Hepatocyte (in vitro differentiated cells): Measurements from ENCODE around the gene ELL2. TPM values are rescaled to one million over a fixed set of nuclear protein-coding genes. Genes with fewer than 3 reads are reported as not detected.
"Not testable (repeated sequence)": the region's sequence is repeated elsewhere in the genome, so short reads cannot be mapped to it uniquely, and the experiment has no call there.

ENCODE experiments used
- DNase-seq: peaks from one replicate; pipeline ENCODE4 v3.0.0-alpha.2; 2016; ENCODE audit warnings: low spot score
- H2AFZ ChIP-seq: fragments of 200-600 bp; sonication (generic); 2 replicates; pipeline ENCODE4 v1.6.0; 2016; ENCODE audit warnings: antibody characterized with exemption, mild to moderate bottlenecking
- H3K27ac ChIP-seq: fragments of 200-600 bp; sonication (generic); 2 replicates; pipeline ENCODE4 v1.5.1; 2016; ENCODE audit warnings: mild to moderate bottlenecking
- H3K27me3 ChIP-seq: fragments of 200-600 bp; sonication (generic); 2 replicates; pipeline ENCODE4 v1.6.1; 2016
- H3K36me3 ChIP-seq: fragments of 200-600 bp; sonication (generic); replicated peaks from 2 replicates; pipeline ENCODE4 v1.5.1; 2016; ENCODE audit warnings: low read depth; ENCODE audit not compliant: insufficient read depth
- H3K4me1 ChIP-seq: fragments of 200-600 bp; sonication (generic); 2 replicates; pipeline ENCODE4 v1.5.1; 2016; ENCODE audit warnings: mild to moderate bottlenecking, moderate library complexity; ENCODE audit not compliant: insufficient read depth
- H3K4me2 ChIP-seq: fragments of 200-600 bp; sonication (generic); 2 replicates; pipeline ENCODE4 v1.6.0; 2016
- H3K4me3 ChIP-seq: fragments of 200-600 bp; sonication (generic); 2 replicates; pipeline ENCODE4 v1.5.1; 2016; ENCODE audit warnings: mild to moderate bottlenecking
- H3K79me2 ChIP-seq: fragments of 200-600 bp; sonication (generic); 2 replicates; pipeline ENCODE4 v1.6.0; 2017; ENCODE audit warnings: mild to moderate bottlenecking
- H3K9me2 ChIP-seq: fragments of 200-600 bp; sonication (generic); replicated peaks from 2 replicates; pipeline ENCODE4 v1.6.0; 2017; ENCODE audit warnings: mild to moderate bottlenecking; ENCODE audit not compliant: insufficient read depth
- H3K9me3 ChIP-seq: fragments of 200-600 bp; sonication (generic); 2 replicates; pipeline ENCODE4 v1.5.1; 2016; ENCODE audit warnings: low read depth, mild to moderate bottlenecking
- H4K20me1 ChIP-seq: fragments of 200-600 bp; sonication (generic); 2 replicates; pipeline ENCODE4 v1.6.0; 2016; ENCODE audit warnings: mild to moderate bottlenecking; ENCODE audit not compliant: insufficient read depth, poor library complexity, severe bottlenecking
- EZH2 ChIP-seq: fragments of 200-600 bp; sonication (generic); IDR thresholded peaks from 2 replicates; pipeline ENCODE4 v1.6.1; 2016; ENCODE audit warnings: antibody characterized with exemption, mild to moderate bottlenecking, borderline replicate concordance
- EZH2phosphoT487 ChIP-seq: fragments of 200-600 bp; sonication (generic); IDR thresholded peaks from one replicate; pipeline ENCODE4 v1.6.1; 2018; ENCODE audit warnings: antibody characterized with exemption, mild to moderate bottlenecking, low read depth, moderate library complexity; ENCODE audit not compliant: unreplicated experiment, severe bottlenecking
- WGBS: methylation state at CpG from one replicate; pipeline ENCODE4 v1.1.6; 2016; ENCODE audit warnings: low lambda C conversion rate; ENCODE audit errors: missing lambda C conversion rate; 5-methylcytosine and 5-hydroxymethylcytosine counted together
- polyA plus RNA-seq: library from polyadenylated mRNA; unstranded; fragments of >200 nt; fragmentation: Nextera tagmentation; extraction: Ambion mirVana; gene quantifications from 2 replicates; pipeline ENCODE4 v1.2.1, GENCODE V29; 2016
- total RNA-seq: library from RNA; depleted of rRNA; stranded (reverse); fragments of >200 nt; gene quantifications from 2 replicates; pipeline ENCODE4 v1.2.3, GENCODE V29; 2014
- TF ChIP-seq, protein P1 (sequence below): fragments of 200-600 bp; sonication (generic); IDR thresholded peaks from 2 replicates; pipeline ENCODE4 v1.5.1; 2016; ENCODE audit warnings: antibody characterized with exemption, mild to moderate bottlenecking; ENCODE audit not compliant: poor library complexity

The ELL2 gene
- total and polyA plus RNA-seq, 2 experiments from 2014 or later, result 34.6 to 56.0 TPM

DNA sequence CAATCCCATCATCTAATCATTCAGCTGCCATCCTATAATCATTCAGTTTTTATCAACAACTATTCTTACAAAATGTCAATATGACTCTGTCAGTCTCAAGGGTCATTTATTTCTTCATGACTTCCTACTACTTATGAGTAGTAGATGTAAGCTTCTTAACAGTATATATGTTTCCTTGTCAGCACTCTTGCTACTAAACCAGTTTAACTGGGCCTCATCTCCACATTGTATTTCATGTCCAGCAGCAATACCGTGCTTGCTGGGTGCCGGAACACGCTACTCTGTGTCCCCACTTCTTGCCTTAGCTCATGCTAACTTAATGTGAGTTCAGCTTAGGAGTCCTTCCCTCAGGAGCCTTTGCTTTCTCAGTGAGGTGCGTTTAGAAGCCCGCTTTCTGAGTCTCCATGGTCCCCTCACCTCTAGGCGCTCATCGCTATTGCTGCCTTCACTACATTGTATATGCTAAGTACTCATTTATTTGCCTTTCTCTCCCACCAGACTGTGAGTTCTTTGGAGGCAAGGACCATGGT, 32.9 kb downstream of the ELL2 start:
- DNase-seq, result no peak
- Histone ChIP-seq H3K27ac (no peak overlapping the region), H2AFZ (no peak overlapping the region), H3K9me3 (no peaks in the 10 kb centered on the region), H3K4me3 (no peak overlapping the region), H3K4me2 (no peak overlapping the region), H3K4me1 (peaks cover 16% of the 10 kb centered on the region), H4K20me1 (peaks cover 36% of the 10 kb centered on the region), H3K36me3 (no peaks in the 10 kb centered on the region), H3K27me3 (no peaks in the 10 kb centered on the region), H3K79me2 (peaks cover 83% of the 10 kb centered on the region), H3K9me2 (no peaks in the 10 kb centered on the region)
- TF ChIP-seq EZH2 (no peak), EZH2phosphoT487 (no peak)
- TF ChIP-seq, protein P1, sequence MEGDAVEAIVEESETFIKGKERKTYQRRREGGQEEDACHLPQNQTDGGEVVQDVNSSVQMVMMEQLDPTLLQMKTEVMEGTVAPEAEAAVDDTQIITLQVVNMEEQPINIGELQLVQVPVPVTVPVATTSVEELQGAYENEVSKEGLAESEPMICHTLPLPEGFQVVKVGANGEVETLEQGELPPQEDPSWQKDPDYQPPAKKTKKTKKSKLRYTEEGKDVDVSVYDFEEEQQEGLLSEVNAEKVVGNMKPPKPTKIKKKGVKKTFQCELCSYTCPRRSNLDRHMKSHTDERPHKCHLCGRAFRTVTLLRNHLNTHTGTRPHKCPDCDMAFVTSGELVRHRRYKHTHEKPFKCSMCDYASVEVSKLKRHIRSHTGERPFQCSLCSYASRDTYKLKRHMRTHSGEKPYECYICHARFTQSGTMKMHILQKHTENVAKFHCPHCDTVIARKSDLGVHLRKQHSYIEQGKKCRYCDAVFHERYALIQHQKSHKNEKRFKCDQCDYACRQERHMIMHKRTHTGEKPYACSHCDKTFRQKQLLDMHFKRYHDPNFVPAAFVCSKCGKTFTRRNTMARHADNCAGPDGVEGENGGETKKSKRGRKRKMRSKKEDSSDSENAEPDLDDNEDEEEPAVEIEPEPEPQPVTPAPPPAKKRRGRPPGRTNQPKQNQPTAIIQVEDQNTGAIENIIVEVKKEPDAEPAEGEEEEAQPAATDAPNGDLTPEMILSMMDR, result no peak
- 92% methylated on average over 7 of the region's 7 CpGs for WGBS

DNA sequence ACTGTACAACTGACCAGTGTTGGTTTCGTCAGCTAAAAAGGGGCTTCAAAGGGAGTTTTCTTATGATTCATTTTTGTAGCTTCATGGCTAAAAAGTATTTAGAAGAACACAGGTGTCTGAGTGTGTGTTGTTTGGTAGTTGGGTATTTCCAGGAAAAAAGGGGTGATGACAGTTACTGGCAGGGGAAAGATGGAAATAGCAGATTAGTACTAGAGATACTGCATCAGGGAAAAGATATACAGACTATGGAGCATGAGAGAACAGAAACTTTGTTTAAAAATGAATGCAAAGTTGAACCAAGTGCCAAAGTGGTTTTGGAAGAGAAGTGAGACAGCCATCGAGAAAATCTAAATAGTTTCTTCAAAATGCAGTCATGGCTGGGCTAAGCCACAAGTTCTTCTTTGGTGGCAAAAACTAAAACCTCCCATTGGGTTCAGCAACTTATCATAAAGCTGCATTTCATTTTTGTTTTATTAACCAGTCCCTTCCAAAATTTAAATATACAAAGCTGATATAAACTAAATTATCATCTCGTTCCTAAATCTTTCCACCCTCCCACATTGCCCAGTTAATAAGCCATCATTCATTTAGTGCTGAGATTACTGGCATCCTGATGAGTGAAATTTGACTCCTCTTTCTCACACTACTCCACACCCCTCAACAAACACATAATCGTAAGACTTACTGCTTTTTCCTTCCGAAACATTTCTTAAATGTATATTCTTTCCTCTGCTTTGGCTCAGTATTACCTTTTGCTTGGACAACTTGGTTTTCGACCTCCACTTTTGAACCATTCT, 33.5 kb downstream of the ELL2 start:
- no peaks in the 10 kb centered on the region for H3K9me3 ChIP-seq
- H3K4me1 ChIP-seq, result peaks cover 17% of the 10 kb centered on the region
- no peak overlapping the region for H3K4me2 ChIP-seq
- TF ChIP-seq EZH2phosphoT487 (no peak), EZH2 (no peak)
- TF ChIP-seq, protein P1, result no peak
- 77% methylated on average over 6 of the region's 6 CpGs for WGBS
- H3K79me2 ChIP-seq, result peaks cover 83% of the 10 kb centered on the region
- no peak overlapping the region for H3K27ac ChIP-seq
- H4K20me1 ChIP-seq, result peaks cover 30% of the 10 kb centered on the region
- H3K9me2 ChIP-seq, result no peaks in the 10 kb centered on the region
- DNase-seq, result no peak
- H2AFZ ChIP-seq, result no peak overlapping the region
- no peaks in the 10 kb centered on the region for H3K27me3 ChIP-seq
- H3K36me3 ChIP-seq, result no peaks in the 10 kb centered on the region
- no peak overlapping the region for H3K4me3 ChIP-seq

DNA sequence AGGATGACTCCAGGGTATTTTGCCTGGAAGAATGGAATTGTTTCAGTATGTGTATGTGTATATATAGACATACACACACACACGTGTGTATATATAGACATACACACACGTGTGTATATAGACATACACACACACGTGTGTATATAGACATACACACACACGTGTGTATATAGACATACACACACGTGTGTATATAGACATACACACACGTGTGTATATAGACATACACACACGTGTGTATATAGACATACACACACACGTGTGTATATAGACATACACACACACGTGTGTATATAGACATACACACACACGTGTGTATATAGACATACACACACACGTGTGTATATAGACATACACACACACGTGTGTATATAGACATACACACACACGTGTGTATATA, 34.4 kb downstream of the ELL2 start:
- H2AFZ ChIP-seq, H3K27ac ChIP-seq, H3K4me2 ChIP-seq, DNase-seq, H3K27me3 ChIP-seq, H3K4me3 ChIP-seq, H3K36me3 ChIP-seq, H3K9me2 ChIP-seq, H3K9me3 ChIP-seq: not testable (repeated sequence)
- Histone ChIP-seq H4K20me1 (peaks cover 23% of the 10 kb centered on the region), H3K79me2 (peaks cover 82% of the 10 kb centered on the region), H3K4me1 (peaks cover 17% of the 10 kb centered on the region)
- WGBS, result 75% methylated on average over 3 of the region's 13 CpGs

DNA sequence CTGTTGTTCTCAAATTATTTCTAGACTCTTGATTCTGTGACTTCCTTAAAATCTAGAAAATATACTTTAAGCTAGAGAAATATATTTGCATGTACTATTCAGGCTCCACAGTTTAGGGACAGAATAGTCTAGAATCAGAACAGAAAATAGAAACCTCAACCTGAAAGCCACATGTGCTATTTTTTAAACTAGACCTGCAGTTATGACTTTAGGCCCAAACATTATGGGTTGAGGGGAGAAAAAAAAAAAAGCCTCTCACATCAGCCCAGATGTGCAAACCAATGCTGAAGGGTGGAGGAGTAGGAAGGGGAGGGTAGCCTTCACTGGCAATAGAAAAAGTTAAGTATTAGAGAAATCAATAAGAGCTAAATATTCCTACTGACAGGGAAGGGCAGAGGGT, 35.7 kb downstream of the ELL2 start:
- no peak overlapping the region for H3K4me2 ChIP-seq
- peaks cover 17% of the 10 kb centered on the region for H3K4me1 ChIP-seq
- no peaks in the 10 kb centered on the region for H3K27me3 ChIP-seq
- no peak overlapping the region for H3K4me3 ChIP-seq
- no peak overlapping the region for H3K27ac ChIP-seq
- no peak overlapping the region for H2AFZ ChIP-seq
- no peaks in the 10 kb centered on the region for H3K36me3 ChIP-seq
- H4K20me1 ChIP-seq, result peaks cover 10% of the 10 kb centered on the region
- no peaks in the 10 kb centered on the region for H3K9me3 ChIP-seq
- H3K79me2 ChIP-seq, result peaks cover 81% of the 10 kb centered on the region
- TF ChIP-seq EZH2phosphoT487 (no peak), EZH2 (no peak)
- TF ChIP-seq, protein P1, result no peak
- no peaks in the 10 kb centered on the region for H3K9me2 ChIP-seq
- no peak for DNase-seq
